Left hindlimb (tissue), 1 donor: ENCODE measurements around the gene CAST.

ENCODE experiments used
- DNase-seq: peaks from one replicate; pipeline ENCODE4 v3.0.0-alpha.2; 2018

The CAST gene

DNA sequence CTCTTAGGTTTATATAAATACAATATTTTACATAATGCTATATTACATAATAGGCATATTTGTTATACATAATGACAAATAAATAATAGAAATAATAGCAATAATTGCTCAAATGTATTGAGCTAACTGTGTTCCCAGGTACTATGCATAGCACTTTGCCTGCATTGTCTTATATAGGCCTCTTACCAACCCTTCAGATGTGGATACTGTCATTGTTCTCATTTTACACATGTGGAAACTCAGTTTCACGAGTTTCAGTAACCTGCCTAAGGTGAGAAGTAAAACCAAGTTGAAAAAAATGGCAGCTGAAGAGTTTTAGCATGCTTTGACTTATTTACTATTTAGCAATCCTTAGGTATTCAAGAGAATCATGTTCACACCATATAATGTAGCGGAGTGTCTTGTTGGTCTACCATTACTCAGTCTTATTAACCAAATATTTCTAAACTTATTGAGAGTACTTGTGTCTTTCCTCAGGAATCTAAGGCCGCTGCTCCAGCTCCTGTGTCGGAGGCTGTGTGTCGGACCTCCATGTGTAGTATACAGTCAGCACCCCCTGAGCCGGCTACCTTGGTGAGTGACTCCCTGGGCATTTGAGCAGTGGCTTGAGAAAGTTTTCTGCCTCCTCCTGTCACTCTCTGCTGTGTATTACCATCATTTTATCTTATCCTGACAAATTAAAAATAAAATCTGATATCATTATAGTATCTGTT is 88.1 kb downstream of the CAST start:
- DNase-seq = no peak

- DNase-seq = no peak
Observed at GRCh38 chr5:96751203-96752169, 89.3 kb downstream of the CAST start.

- no peak for DNase-seq
Observed at GRCh38 chr5:96752341-96753016, 90.3 kb downstream of the CAST start.

GRCh38 chr5:96753017-96753397 is 90.8 kb downstream of the CAST start:
- no peak for DNase-seq

DNA sequence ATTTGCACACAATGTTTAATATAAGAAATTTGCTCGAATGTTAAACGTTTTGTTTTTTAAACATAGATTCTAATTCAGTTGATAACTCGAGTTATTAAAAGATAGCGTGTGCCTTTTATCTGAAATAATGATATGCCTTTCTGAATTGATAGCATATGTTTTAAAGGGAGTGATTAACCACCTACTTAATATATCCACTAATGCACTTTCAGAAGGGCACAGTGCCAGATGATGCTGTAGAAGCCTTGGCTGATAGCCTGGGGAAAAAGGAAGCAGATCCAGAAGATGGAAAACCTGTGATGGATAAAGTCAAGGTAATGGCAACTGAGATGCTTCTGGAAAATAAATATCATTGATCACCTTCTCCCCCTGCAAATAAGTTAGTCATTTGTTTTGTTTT is 91.7 kb downstream of the CAST start:
- no peak for DNase-seq

DNA sequence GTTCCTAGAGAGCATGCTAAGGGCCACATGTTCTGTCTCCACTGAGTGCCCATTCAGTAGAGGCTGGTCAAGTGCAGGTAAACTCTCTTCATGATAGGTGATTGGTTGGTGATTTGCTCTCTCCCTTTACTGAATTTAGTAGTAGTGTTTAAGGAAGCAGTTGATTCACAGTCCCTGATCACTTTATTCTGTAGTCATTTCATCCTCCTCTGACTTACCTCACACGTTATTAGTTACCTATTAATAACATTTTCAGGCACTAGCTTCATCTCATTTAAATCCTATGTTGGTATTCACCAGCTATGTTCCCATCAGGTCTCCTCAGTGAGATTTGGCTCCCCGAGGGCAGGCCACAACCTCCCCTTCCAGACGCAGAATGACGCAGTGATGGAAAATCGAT is 93.7 kb downstream of the CAST start:
- DNase-seq = no peak

DNA sequence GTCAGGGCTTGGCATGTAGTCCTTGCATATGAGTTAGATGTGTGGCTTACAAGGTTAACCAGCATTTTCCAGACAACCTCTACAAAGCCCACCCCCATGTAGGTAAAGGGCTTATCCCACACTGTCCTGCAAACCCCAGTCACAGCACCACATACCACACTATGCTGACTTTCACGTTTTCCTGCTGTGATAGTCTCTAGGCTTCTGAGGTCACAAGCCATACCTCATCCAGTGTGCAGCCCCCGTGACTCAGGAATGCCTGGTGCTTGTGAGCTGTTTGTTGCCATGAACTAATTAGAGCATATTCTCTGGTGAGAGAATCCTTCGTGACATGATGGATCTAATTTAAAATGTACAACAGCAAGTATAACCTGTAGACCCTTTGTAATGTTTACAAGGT is 94.8 kb downstream of the CAST start:
- DNase-seq = no peak

DNA sequence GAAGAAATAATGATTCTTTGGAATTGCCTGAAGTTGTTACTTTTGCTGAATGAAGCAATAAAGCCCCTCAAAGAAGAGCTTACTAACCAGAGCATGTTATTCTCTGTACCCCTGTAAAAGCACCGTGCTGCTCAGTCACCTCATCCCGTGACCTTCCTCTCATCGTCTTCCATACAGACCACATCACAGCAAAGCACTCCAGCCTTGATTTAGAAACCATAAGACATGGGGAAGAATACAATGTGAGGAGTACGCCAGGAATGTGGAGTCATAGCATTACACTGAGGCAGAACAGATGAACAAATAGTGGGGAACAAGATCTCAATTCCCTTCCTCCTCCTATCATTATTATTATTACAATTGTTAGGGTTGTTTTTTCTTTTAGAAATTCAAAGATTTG is 96.4 kb downstream of the CAST start:
- DNase-seq = no peak

DNA sequence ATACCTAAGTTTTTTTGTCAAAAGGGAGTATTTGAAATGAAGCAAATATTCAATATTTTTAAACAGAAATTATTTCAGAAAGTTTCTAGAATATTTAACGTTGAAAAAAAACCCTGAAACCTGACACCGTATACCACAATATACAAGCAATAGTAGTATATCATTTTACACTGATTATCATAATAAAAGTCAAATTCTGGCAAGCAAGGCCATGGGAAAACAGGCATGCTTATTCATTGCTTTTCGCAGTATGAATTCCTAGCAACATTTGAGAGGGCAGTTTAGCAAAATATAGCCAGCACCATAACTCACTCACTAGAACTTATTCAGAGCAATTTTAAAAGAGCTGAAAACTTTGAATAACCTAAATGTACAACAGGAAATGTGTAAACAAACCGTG is 99.4 kb downstream of the CAST start:
- no peak for DNase-seq

GRCh38 chr5:96763026-96763425 is 100.8 kb downstream of the CAST start:
- no peak for DNase-seq

DNA sequence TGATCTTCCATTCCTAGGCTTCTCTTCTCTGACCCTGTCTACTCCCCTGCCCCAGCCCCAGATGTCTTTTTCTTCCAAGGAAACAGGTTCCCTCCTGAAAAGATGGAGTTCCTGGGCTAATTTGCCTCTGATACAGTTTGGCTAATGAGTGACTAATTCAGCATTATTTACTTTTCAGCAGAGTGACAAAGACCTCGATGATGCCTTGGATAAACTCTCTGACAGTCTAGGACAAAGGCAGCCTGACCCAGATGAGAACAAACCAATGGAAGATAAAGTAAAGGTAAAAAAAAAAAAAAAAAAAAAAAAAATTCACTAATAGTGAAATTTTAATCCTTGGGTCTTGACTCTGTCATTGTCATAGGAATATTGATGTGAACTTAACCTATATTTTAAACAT is 102.9 kb downstream of the CAST start:
- no peak for DNase-seq

DNA sequence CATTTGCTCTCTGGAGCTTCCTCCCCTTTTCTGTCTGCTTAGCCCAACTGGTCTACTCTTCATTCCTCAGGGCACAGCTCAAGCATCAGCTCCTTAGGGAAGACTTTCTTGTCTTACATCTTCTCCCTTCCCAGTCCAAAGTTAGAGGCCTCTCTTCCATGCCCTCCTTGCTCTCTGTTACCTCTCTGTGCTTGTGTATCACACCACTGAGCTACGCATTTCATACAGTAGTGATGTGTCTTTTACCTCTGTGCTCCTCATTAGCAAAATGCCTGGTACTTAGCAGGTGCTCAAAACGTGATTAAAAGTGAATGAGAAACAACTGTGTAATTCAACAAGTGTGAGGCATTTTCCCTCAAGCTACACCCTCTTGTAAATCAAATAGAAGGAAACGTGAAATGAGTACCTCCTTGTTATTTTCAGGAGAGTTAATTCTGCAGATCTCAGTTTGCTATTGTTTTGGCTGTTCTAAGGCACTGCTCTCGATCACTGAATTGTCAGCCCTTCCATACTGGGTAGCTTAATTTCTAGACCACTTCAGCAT is 106.6 kb downstream of the CAST start:
- DNase-seq = no peak

DNA sequence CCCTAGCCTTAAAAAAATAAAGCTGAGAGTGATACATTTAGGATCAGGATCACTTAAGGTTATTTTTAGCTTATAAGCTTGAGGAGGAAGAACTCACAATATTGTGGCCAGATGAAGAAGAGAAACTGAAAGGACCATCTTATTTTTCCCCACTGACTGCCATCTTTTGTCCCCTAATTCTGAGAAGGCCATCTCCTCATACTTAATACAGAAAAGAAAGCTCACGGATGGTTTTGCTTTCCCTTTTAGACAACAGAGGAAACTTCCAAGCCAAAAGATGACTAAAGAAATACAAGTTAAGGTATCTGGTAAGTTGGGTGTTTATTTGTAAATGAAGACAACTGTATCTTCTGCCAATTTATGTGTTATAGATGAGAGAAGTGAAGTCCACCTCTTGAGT is 109.2 kb downstream of the CAST start:
- DNase-seq = no peak

DNA sequence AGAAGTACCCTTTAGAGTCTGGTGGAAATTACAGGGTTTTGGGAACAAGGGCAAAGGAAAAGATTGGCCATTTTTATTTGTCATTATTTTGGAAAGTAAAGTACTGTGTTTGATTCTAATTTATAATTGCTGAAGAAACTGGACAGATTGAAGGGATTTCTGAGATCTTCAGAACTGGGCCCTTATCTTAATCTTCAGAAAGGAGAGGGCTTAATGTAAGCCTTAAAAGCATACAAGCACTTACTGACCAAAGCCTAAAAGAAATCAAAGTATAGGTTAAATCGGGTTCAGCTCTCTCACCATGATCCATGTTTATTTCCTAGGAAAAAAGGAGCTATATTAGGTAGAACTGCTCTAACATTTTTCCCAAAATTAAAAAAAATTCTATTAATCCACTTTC is 109.9 kb downstream of the CAST start:
- no peak for DNase-seq

DNA sequence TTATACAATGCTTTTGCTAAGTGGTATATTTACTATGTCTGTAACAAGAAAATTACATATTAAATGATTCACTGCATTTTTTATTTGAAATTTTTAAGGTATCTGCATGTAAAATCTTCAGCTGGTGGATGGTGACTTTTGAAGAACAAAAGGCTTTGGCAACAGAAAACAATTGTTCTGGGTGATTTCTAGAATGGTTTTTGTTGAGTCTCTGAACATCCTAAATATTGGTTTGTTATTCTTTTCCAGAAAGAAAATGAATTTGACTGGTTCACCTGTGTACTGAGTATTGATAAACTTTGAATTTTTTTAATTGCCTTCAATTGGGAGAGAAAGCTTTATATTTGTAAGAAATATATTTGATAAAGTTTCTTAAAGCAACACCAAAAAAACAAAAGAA is 110.4 kb downstream of the CAST start:
- DNase-seq = no peak

DNA sequence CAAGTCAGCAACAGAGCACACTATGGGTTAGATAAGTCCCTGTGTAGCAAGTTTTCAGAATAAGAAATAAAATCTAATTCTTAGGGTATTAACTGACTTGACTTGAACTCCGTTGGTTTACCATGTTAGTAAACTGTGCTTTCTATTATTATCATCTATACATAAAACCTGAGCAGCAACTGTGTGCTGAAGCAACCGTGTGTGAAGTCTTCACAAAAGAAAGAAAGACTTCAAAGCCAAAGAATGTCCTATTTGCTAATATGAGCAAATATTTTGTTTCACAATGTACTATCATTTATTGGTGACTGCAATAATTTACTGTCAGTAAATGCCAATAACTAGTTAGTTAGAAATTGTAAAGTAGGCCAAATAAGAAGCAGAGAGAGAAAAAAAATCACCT is 112.9 kb downstream of the CAST start:
- no peak for DNase-seq

- DNase-seq = no peak
Observed at GRCh38 chr5:96775689-96776088, 113.5 kb downstream of the CAST start.

DNA sequence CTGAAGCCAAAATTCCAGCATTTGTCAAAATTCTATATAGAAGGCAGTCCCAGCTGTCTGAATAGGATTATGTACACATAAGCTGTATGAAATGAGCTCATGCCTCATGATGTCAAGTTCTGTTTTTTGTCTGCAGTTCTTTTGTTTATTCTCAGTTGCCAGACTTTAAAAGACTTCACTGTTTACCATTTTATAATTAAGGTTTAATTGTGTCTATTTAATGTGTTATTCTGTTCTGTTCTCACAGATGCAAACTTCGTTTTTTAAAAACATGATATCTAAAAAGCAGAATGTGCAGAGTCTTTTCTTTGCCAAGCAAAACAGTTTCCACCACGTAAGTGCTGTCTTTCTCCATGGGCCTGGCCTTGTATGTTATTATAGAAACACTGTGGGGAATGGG is 114.4 kb downstream of the CAST start:
- no peak for DNase-seq

GRCh38 chr5:96778409-96778808 is 116.2 kb downstream of the CAST start:
- no peak for DNase-seq

DNA sequence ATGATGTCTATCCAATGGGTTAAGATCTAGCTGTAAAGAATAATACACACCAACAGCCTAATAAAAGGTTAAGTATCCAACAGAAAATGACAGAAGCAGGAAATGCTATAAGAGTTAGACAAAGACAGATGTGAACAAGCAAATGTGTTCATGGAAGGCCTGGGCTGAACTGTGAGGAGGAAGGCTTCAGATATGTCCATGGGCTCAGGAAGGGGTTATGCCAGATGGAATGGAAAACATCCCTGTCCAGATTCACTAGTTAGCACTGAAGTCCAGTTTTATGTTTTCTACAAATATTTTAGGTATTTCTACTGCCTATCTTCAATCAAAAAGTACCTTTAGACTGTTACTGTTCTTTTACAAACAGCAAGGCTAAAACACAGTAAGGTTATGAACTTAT is 118.5 kb downstream of the CAST start:
- no peak for DNase-seq

DNA sequence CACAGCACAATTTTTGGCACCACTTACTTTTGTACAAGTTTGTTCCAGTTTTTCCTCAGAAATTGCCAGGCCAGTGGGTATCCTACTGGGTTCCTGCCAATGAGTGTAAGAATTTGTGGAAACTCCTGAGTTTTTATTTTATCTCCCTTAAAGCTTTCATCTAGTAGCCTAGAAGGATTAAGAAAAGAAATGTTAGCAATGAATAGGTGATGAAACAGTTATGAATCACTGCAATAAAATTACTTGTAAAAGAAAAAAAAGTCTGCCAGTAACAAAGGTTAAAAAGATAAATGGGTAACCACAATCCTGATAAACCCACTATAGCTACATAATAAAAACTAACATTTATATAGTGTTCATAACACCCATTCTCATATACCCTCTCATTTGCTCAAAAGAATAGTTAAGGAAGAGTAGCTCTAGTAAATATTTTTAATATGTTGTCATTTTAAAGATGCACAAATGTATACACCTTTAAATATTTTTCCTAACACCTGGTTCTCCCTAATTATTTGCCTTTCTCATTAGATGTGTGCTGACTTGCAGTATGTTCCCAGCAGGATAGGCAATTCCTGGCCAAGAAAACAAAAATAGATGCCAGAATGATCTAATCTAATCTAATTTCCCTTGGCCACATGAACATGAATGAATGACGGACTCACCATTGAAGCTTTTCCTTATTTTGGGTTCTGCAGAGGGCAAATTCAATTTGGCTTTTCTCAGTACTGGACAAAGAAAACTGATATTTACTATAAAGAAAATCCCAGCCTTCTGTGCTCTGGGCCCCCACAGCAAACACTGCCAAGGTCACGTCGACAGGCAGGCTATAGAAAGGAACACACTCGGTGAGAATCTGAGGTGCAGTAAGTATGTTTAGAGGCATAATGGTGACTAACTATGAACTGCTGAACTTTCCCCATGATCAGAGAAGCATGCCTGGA is 119.1 kb downstream of the CAST start:
- no peak for DNase-seq

DNA sequence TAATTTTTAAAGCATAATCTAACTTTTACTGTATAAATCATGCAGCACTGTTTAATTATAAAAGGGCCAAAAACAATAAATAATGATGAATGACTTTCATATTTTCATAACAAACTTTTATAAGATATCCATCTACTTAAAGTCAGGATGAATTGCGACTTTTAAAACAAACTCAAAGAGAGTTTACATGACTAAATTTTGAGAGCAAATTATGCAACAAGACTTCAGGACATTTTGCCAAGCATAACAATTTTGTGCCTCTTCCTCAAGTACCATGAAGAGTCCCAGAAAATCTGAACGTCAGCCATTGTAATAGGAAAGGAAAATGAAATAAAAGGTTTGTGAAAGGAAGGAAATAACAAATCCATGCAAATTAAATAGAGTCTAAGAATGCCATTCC is 121.2 kb downstream of the CAST start:
- no peak for DNase-seq
